OCI-M2 (cell line): ENCODE data around the gene MYH11.
"Not testable (repeated sequence)": the region's sequence is repeated elsewhere in the genome, so short reads cannot be mapped to it uniquely, and the experiment has no call there.

Experiments
- DNase-seq: peaks from one replicate; lab custom pipeline; 2025; ENCODE audit not compliant: unreplicated experiment; lab: John Stamatoyannopoulos, UW

MYH11 gene

GRCh38 chr16:15879255-15879811 is 22.5 kb upstream of the MYH11 start:
- DNase-seq: no peak

- DNase-seq: no peak
Measured at GRCh38 chr16:15876503-15876902, 19.7 kb upstream of the MYH11 start.

- no peak for DNase-seq
Measured at GRCh38 chr16:15874745-15875314, 18.0 kb upstream of the MYH11 start.

GRCh38 chr16:15873737-15874136 is 16.9 kb upstream of the MYH11 start:
- DNase-seq: no peak

GRCh38 chr16:15873301-15873700 is 16.5 kb upstream of the MYH11 start:
- DNase-seq: no peak

- no peak for DNase-seq
Measured at GRCh38 chr16:15870011-15870410, 13.2 kb upstream of the MYH11 start.

- no peak for DNase-seq
Measured at GRCh38 chr16:15866451-15866850, 9.6 kb upstream of the MYH11 start.

GRCh38 chr16:15865742-15866141 is 8.9 kb upstream of the MYH11 start:
- no peak for DNase-seq

- no peak for DNase-seq
Measured at GRCh38 chr16:15864939-15865338, 8.1 kb upstream of the MYH11 start.

GRCh38 chr16:15861996-15862395 is 5.2 kb upstream of the MYH11 start:
- DNase-seq: no peak

GRCh38 chr16:15858921-15859668 is 2.3 kb upstream of the MYH11 start:
- no peak for DNase-seq

- no peak for DNase-seq
Measured at GRCh38 chr16:15857724-15858560, 1.1 kb upstream of the MYH11 start.

- DNase-seq: no peak
Measured at GRCh38 chr16:15856182-15856581, 646 bp downstream of the MYH11 start.

GRCh38 chr16:15855704-15856003 is 1.2 kb downstream of the MYH11 start:
- no peak for DNase-seq

GRCh38 chr16:15854906-15855703 is 1.7 kb downstream of the MYH11 start:
- DNase-seq: no peak

- no peak for DNase-seq
Measured at GRCh38 chr16:15854061-15854460, 2.8 kb downstream of the MYH11 start.

GRCh38 chr16:15853021-15853420 is 3.8 kb downstream of the MYH11 start:
- no peak for DNase-seq

- not testable (repeated sequence) for DNase-seq
Measured at GRCh38 chr16:15850555-15850954, 6.3 kb downstream of the MYH11 start.

- no peak for DNase-seq
Measured at GRCh38 chr16:15849209-15849981, 7.4 kb downstream of the MYH11 start.

GRCh38 chr16:15847611-15848175 is 9.1 kb downstream of the MYH11 start:
- no peak for DNase-seq
